Stimulated activated CD4-positive, alpha-beta T cell treated with anti-CD3 and anti-CD28 coated beads, TNF-alpha, amount 100 ng/mL, for 1 hour (primary cell): ENCODE measurements around the gene TTC28.

Experiments used
- DNase-seq, 3 donors: peaks; one replicate each; pipeline ENCODE4 v3.0.0-alpha.2; 2020; ENCODE audit warnings: low read depth in 3 of 3, low spot score in 1 of 3

TTC28 gene

DNA sequence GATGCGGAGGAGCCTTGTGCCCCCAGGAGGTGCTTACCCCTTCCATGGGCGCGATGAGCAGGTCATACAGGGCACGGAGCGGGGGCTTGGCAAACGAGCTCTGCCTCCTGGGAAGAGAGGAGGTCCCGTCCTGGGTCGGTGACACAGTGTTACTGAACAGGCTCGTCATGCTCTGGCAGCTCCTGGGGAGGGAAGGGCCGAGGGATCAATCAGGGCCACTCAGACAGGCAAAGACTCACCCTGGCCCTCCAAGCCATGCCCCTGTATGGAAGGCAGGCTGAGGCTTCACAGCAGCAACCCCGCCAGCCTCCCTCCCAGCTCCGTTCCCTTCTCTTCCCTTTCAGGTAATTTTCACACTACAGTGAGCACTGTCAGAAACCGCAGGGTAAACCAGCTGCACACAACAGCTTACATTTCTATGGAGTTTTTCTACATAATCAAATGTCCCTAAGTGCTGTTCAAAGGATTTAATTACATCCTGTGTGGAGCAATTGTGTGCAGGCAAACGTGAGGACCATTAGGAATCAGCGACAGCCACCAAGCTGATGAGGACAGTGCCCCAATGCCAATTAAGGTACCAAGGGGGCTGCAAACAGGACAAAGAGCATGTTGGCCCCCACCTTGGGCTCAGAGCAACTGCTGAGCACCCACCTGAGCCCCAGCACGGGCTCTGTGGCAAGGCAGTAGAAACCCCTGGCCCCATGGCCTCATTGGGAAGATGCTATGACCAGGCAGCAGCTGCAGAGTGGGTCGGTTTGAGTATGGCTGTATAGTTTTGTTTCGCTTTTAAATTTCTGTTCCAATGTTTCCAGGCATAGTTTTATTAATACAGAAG is 665.2 kb downstream of the TTC28 start:
- DNase-seq: no peak

DNA sequence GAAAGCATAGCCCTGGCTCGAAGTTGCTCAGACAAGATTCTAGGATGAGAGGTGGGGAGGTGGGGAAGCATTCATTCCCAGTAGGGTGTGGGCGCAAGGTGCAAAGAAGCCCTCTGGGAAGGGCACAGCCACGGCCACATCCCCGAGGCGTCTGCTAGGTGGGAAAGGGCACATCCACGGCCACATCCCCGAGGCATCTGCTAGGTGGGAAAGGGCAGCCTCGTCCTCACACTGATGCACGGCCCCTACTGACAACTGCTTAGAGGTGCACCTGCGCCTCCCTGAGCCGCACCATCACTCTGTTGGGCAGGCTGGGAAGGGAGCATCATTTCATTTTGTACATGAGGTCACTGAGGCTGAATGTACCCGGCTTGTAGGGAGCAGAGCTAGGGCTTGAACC is 666.0 kb downstream of the TTC28 start:
- no peak for DNase-seq

DNA sequence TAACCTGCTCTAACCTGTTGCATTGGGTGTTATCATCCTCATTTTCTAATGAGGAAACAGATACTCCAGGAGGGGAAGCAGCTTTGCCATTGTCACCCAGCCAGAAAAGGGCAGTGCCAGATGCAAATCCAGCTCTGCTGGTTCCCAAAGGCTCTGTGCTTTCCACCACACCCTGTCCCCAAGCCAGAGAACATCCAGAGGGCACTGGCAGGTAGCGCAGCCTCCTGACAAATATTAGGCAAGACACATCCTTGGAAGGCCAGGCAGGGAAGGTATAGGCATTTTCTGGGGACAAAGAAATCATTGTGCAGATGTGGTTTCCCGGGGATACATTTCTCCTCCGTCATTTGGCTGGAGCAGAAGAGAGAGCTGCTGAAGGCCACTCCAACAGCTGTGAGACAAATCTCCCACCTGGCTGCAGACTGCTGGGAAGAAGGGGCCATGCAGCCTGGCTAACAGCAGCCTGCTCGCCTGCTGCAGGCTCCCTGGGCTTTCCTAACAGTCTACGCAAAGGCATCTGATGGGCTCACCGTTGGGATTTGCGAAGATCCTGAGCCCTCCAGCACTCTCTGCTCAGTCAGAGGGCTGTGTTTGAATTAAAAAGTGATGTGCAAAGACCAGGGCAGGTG is 666.7 kb downstream of the TTC28 start:
- DNase-seq: no peak

DNA sequence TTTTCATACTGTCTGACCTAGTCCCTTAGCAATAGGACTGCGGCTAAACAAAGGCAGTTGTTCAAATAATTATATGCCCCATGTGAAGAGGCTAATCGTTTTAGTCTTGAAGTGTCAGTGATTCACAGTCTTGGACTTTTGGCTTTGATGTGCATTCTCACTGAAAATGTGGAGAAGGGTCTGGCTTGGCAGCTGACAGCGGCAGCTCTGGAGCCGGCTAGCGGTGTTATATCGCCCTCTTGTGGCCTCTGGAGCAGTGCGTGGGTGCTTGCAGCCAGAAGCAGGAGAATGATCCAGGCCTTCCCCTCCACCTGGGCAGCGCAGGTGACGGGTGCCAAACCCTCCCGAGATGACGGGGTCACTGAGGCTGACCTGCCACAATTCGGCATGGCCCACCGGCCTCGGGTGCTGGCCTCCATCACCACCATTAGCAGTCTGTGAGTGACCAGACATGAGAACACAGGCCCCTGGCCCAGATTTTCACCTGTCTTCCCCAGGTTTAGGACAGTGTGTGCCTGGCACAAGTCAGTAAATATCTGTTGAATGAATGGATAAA is 670.3 kb downstream of the TTC28 start:
- DNase-seq: peak; percentile 24 to 63 (median 43)

DNA sequence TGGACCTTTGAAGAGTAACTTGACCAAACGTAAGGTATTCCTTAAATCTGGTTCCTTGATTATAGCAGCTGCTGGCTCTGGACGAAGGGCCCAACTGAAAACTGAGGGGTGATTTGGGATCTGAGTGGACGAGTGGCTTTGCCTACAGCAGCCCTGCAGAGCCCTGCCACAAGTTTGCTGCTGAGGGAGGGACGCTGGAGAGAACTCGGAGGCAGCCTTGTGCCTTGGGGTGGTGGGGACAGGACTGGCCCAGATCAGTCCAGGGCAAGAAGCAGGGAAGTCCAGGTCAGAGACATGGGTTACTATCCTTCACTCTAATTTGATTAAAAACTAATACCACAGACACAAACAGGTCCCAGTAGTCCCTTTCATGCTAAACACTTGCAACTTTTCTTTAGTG is 671.0 kb downstream of the TTC28 start:
- no peak for DNase-seq

DNA sequence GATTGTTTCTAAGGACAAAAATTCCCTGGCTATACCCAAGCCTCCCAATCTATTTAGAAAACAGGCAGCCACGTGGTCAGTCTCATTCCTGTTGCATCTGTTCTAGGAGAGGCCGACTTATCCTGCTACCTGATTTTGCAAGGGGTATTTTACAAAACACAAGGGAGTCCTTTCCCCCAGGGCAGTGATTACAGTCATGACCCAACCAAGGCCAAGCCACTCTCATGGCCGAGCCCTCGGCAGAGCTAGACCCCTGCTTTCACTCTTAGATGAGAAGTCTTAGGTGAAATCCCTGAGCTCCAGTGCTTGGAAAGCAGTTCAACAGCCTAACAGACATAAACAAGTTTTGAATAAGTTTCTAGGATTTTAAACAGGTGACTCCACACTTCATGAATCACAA is 671.6 kb downstream of the TTC28 start:
- no peak for DNase-seq

DNA sequence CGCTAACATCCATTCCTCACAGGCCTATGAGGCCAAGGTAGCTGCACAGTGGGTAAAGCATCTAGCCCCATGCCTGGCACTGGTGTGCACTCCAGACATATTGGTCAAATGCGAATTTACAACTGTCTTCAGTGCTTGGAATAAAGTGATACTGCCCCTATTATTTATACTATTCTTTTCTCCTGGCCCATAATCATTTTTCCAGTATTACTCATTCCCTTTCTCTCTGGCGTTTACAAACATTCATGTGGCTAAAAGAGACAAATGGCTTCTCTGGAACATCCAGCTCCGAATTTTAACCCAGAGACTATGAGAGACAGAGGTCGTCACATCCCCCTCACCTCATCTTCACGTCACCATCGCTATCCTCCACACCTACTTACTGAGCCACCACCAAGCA is 673.4 kb downstream of the TTC28 start:
- DNase-seq: no peak

DNA sequence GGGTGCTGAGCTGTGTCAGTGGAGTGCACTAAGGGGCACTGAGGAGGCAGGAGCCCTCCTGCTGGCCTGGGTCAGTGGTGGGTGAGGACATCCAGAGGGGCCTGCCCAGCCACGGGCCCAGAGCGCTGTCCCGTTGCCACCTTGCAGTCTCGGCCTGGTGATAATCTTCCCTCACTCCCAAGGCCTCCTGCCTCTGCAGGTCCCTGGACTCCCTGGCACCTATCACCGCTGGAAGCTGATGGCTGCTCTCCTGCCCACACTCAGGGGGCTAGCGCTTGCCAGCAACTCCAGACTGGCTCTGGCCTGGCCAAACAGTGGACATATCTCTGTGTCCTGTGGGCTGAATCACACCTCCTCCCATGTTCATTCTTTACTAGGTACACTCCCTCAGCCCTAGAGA is 674.1 kb downstream of the TTC28 start:
- no peak for DNase-seq

DNA sequence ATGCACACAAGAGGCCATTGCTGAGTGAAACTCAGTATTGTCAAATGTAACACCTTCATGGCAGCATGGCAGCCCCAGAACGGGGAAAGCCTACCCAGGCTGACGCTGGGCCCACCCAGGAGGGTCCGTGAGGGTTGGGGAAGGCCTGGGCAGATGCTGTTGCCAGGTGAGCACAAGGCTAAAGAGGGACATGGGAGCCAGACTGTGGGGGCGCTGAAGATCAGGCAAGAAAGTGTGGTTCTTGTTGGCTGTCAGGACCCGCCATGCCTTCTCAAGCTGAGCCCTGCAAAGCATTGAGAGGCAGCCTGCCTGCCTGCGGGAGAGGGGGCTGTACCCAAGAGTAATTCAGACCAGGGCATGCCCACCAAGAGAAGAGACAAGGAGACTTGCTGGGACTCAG is 675.6 kb downstream of the TTC28 start:
- no peak for DNase-seq

DNA sequence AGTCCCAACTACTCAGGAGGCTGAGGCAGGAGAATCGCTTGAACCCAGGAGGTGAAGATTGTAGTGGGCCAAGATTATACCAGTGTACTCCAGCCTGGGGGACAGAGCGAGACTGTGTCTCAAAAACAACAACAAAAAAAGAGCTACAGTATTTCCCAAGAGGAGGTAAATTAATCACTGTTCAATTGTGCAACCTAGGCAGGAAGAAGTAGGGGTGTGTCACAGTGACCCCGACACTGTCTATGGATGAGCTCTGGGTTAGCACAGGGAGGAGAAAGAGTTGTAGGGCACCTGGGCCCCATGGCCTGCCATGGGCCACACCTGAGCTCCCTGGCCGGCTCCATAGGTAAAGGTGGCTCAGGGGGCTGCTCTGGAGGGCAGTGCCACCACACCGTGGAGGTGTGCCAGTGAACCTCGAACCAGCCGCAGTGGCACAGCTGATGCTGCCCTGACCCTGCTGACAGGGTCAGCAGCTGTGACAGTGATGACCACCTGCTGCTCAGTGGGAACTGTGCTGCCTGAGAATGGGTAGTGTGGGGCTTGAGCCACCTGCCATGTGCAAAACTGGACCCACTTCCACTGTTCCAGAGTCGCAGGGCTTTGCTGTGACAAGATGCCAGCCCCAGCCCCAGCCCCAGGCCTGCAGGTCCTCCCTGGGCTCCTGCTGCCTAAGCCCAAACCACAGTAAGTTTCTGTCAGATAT is 676.6 kb downstream of the TTC28 start:
- DNase-seq: no peak

DNA sequence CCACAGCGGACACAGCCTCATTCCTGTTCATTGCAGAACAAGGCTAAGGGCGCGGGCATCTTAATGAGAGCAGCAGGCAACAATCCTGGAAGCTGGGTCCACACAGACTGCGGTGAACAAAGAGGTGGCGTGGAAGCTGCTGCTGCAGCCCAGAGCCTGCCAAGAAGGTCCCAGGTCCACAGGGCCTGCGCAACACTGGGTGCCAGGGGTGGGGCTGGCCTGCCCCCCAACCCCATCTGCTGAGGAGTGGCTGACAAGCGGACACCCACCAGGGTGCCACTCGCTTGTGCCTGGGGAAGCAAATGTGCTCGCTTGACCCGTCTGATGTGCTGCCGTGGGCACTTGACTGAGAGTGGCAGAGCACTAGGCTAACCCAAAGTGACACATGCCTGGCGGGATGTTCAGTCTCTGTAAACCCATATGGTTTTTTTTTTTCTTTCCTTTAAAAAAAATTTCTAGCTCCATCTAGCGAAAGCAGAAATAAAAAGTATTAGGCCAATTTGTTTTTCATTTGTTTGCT is 677.4 kb downstream of the TTC28 start:
- no peak for DNase-seq

DNA sequence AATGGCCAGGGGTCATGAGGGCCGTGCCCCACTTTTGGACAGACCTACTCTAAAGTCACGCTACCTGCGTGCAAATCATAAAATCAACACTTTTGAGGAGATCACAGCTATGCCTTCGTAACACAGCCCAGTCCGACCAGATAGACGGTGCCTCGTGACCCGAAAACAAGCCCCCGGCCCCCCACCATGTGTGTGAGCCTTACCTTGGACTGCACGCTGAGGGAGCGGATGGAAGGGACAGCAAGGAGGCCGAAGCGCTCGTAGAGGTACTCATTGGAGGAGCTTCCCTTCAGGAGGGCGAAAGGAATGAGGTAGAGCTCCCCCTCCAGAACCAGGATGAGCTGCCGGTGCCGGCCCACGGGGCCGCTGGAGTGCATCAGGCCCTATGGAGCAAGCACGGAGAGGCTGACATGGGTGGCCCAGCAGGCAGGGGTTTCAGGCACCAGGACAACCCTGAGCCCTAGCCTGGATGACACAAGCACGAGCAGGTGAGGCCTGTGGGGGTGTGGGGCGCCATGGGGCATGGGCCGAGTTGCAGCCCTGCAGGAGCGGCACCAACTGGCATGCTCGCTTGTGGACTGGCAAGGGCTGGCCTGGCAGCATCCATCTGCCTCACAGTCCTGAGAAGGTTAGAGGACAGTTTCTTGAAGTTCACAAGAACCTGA is 678.3 kb downstream of the TTC28 start:
- DNase-seq: no peak

DNA sequence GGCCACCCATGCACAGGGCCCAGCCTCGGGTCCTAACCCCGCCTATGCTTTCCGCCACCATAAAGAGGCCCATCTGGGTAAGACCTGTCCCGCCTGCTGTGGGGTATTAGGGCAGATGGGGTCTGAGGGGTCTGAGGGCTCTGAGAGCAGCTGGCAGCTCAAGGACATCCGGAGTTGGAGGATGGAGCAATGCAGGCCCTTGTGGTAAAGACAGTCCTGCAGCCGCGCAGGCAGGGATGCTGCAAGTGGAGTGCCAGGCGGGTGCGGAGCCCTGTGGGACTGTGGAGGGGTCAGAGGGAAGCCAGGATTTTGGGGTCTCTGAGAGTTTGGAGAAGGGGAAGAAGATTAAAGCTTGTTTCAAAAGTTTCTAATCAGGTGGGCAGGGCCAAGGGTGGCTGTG is 679.3 kb downstream of the TTC28 start:
- no peak for DNase-seq

DNA sequence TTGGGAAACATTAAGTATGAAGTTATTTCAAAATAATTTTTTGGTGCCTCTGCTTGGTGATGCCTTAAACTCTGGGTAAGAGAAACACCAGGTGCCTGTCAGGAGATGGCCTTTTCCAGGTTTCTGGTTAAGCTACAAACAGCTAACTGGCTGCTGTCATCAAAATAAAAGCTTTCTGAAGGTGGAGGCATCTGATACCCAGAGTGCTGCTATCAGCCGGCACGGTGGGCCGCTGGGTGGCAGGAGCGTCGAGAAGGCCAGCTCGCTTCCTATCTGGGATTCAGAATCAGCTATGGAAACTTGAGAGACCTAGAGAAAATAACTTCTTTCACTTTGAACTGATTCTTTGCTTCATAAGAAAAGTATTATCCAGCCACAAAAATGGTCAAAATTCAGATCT is 679.8 kb downstream of the TTC28 start:
- DNase-seq: no peak

DNA sequence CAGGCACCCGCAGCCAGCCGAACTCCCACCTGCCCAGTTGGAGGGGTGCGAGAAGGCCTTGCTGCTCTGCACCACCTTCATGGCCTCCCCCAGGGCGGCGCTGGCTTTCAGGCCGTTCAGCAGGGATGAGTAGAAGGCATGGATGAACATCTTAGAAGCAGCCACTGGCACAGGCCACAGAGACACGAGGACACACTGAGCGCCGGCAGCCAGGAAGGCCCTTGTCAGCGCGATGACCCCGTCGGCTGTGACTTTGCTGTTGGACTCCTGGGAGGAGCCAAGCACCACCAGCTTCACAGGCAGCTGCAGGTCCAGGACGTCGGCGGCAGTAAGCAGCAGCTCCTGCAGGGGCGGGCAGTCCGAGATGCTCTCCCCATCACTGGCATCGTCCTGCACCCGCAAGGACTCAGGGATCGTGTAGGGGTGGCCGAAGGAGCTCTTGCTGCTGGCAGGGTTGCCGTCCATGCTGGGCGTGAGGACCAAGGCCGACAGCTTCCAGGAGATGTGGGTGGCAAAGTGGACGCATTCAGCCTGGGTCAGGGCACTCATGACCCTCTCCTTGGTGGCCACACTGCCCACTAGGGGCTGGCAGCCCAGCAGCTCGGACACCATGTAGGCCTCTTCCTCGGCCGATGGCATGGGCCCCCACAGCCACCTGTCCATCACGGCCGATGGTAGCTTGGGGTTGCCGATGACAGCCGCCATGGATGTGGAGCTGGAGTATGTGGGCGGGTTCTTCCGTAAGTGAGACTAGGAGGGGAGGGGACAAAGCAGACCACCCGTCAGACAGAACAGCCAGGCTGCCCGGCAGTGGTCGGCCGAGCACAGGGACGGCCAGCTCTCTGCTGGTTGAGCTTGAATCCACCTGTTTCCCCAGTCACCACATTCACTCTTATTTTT is 680.9 kb downstream of the TTC28 start:
- no peak for DNase-seq

DNA sequence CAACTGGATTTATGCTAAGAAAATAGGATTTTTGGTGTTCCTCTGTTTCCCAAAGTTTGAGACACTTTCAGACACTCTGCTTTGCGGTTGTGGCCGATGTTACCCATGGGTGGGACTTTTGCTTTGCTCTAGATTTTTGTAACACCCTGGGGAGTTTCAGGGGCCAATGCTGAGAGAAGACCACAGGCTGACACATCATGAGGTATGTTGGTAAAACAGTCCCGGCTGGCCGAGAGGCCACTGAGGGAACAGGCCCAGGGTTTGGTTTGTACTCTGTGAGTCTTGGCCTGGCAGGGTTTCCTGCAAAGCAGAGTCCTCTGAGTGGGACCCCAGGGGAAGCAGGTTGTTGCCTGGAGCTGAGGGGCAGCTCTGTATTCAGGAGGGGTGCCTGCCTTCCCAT is 682.1 kb downstream of the TTC28 start:
- no peak for DNase-seq

DNA sequence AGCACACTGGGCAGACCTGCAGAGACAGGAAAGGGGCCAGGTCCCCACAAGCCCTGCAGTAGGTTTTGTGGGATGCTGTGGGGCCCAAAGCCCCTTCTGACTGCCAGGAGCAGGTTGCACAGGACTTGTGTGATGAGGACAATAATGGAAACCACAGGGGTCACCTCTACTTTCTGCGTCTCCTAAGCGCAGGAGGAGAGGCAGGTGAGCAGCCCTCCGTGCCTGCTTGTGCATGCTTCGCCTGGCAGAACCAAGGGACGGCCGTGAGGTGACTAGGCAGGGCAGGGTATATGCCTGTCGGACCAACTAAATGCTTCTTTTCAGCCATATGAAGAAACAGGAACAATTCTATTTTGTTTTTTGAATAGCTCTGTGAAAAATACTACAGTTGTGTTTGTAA is 682.7 kb downstream of the TTC28 start:
- DNase-seq: no peak

DNA sequence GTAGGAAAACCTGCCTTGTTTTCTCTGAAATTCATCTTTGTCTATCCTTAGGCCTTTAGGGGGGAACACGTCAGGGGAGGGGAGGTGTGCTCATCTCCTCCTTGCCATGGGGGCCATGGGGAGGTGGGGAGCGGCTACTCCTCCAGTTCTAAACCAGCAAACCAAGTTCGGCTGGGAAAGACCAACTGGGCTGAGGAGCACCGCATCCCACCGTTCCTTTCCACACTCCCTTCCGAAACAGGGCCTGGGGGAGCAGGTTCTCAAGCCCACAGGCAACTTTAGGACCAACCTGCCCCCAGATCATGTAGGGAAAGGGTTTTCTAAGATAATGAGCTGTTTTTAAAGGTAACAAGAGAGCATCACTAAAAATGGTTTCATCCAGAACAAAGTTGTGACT is 683.1 kb downstream of the TTC28 start:
- no peak for DNase-seq

DNA sequence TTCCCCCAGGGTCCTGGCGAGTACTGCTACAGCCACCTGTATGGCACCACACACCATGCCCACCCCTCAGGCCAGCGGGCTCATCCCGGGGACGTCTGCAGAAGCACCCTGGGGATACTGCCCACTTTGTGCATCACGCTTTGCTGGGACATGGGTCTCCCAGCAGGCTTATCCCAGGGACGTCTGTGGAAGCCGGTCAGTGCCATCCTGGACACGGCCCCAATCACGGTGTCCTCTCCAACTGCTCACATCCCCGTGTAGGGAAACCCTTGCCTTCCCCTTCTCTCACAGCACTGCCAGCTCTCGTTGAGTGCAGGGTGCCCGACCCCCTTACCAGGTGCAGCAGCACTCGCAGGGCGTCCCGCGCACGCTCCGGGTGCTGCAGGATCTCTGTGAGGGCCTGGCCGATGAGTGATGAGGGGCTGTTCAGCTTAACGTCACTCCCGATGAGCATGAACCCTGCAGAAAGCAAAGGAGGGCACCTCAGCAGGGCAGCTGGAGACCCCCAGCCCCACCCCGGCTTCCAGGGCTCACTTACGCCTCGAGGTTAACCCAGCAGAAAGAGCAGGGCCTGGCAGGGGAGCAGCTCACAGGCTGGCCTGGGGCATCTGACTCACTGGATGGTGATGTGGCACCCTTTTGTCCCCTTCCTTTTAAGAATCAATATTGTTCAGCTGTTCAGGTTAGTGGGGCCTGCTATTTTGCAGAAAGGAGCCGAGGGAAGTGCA is 683.7 kb downstream of the TTC28 start:
- DNase-seq: no peak
